A673 (cell line): ENCODE data around the gene CCDC158. TPM values are rescaled to one million over a fixed set of nuclear protein-coding genes. Genes with fewer than 3 reads are reported as not detected.
A peak's percentile ranks its signal among the peaks of the same experiment; 100 is the strongest.

Source experiments
- BruUV-seq: library from RNA; stranded (reverse); fragments of 400-500 nt; replicated peaks from 2 replicates; lab custom pipeline; 2021; lab: Mats Ljungman, UMichigan
- CTCF ChIA-PET: fragments of 300-600 bp; sonication (Branson Sonifier 250); formaldehyde crosslinking; loops from one replicate; lab custom pipeline; 2022; ENCODE audit warnings: antibody characterized with exemption; lab: Charles Lee
- POLR2A ChIA-PET: fragments of 300-600 bp; sonication (Branson Sonifier 250); formaldehyde crosslinking; loops from one replicate; lab custom pipeline; 2022; ENCODE audit warnings: antibody characterized with exemption; ENCODE audit not compliant: low non-redundant PET; lab: Charles Lee
- DNase-seq: peaks from one replicate; pipeline ENCODE4 v3.0.0-alpha.2; 2015; ENCODE audit warnings: low spot score
- H3K27ac ChIP-seq: fragments of 200-600 bp; sonication (generic); 2 replicates; pipeline ENCODE4 v1.5.1; 2016; ENCODE audit warnings: mixed run types, low read depth, mild to moderate bottlenecking, mixed read lengths, antibody characterized with exemption, low read length; ENCODE audit not compliant: poor library complexity, severe bottlenecking
- H3K27me3 ChIP-seq: fragments of 200-600 bp; sonication (generic); replicated peaks from 2 replicates; pipeline ENCODE4 v1.6.1; 2017; ENCODE audit warnings: mixed run types, low read depth, mild to moderate bottlenecking, mixed read lengths, antibody characterized with exemption, low read length; ENCODE audit not compliant: insufficient read depth, poor library complexity
- H3K36me3 ChIP-seq: fragments of 200-600 bp; sonication (generic); 2 replicates; pipeline ENCODE4 v1.6.1; 2016; ENCODE audit warnings: mixed run types, mild to moderate bottlenecking, mixed read lengths, antibody characterized with exemption, low read length; ENCODE audit not compliant: insufficient read depth, poor library complexity, severe bottlenecking
- H3K4me1 ChIP-seq: fragments of 200-600 bp; sonication (generic); 2 replicates; pipeline ENCODE4 v1.6.1; 2017; ENCODE audit warnings: mixed run types, mild to moderate bottlenecking, mixed read lengths, antibody characterized with exemption, low read length; ENCODE audit not compliant: insufficient read depth, poor library complexity, severe bottlenecking
- H3K4me3 ChIP-seq: fragments of 200-600 bp; sonication (generic); 2 replicates; pipeline ENCODE4 v1.5.1; 2016; ENCODE audit warnings: low read depth, mixed run types, mild to moderate bottlenecking, mixed read lengths, low read length; ENCODE audit not compliant: poor library complexity, severe bottlenecking
- H3K9me3 ChIP-seq: fragments of 200-600 bp; sonication (generic); 2 replicates; pipeline ENCODE4 v1.6.1; 2016; ENCODE audit warnings: mixed run types, low read depth, mild to moderate bottlenecking, mixed read lengths, antibody characterized with exemption, low read length; ENCODE audit not compliant: poor library complexity, severe bottlenecking
- CTCF ChIP-seq: fragments of 300-800, 200-600 bp; sonication (generic); conservative IDR thresholded peaks from 2 replicates; pipeline ENCODE4 v1.5.1; 2017; ENCODE audit warnings: low read depth, mild to moderate bottlenecking, antibody characterized with exemption, low read length, moderate library complexity, mixed read lengths
- EZH2 ChIP-seq: fragments of 200-600 bp; sonication (generic); IDR thresholded peaks from 2 replicates; pipeline ENCODE4 v1.6.1; 2017; ENCODE audit warnings: borderline replicate concordance, low read depth, mild to moderate bottlenecking, mixed read lengths, antibody characterized with exemption, low read length; ENCODE audit not compliant: poor library complexity, severe bottlenecking
- intact Hi-C: fragments of 100-400 bp; cut with micrococcal nuclease; formaldehyde crosslinking; loops from one replicate; pipeline ENCODE4 v1.10.0; 2022; ENCODE audit not compliant: unreplicated experiment
- total RNA-seq: library from RNA; stranded (reverse); gene quantifications from 2 replicates; pipeline ENCODE4 v1.2.3, GENCODE V29; 2021

CCDC158 gene
- total RNA-seq, 1 experiment from 2014 or later, result not detected

- TF ChIP-seq CTCF (no peak), EZH2 (no peak)
- Histone ChIP-seq H3K4me1 (peaks cover 8% of the 10 kb centered on the region), H3K4me3 (no peak overlapping the region), H3K27me3 (no peaks in the 10 kb centered on the region), H3K36me3 (no peaks in the 10 kb centered on the region), H3K27ac (no peak overlapping the region), H3K9me3 (peaks cover 6% of the 10 kb centered on the region)
- POLR2A ChIA-PET, result no interaction called here
- intact Hi-C loops, result no loop called here
- DNase-seq, result no peak
- CTCF ChIA-PET, result no interaction called here
- BruUV-seq, result no TSS peak
Measured at GRCh38 chr4:76463568-76463967, 42.6 kb upstream of the CCDC158 start.

- Histone ChIP-seq H3K36me3 (no peaks in the 10 kb centered on the region), H3K27ac (peak overlapping the region; percentile 77), H3K9me3 (peaks cover 6% of the 10 kb centered on the region), H3K4me3 (no peak overlapping the region), H3K27me3 (no peaks in the 10 kb centered on the region), H3K4me1 (peaks cover 15% of the 10 kb centered on the region)
- peak; percentile 71 for DNase-seq
- ChIA-PET POLR2A (interaction anchor here (0.6 kb wide), 1 partner anchor 468 kb away, joined by 4 read pairs; no protein-coding TSS in a partner anchor), CTCF (no interaction called here)
- intact Hi-C loops, result no loop called here
- BruUV-seq, result no TSS peak
- TF ChIP-seq EZH2, result no peak
- no peak for TF ChIP-seq CTCF
Measured at GRCh38 chr4:76459291-76459723, 38.4 kb upstream of the CCDC158 start.

- DNase-seq, result peak; percentile 35
- peaks cover 6% of the 10 kb centered on the region for H3K9me3 ChIP-seq
- H3K27ac ChIP-seq, result peak overlapping the region; percentile 77
- no peaks in the 10 kb centered on the region for H3K36me3 ChIP-seq
- TF ChIP-seq CTCF (no peak), EZH2 (no peak)
- H3K4me3 ChIP-seq, result no peak overlapping the region
- POLR2A ChIA-PET, result interaction anchor here (0.6 kb wide), 2 partner anchors 467 to 528 kb away, joined by 3 to 4 read pairs; no protein-coding TSS in a partner anchor
- CTCF ChIA-PET, result no interaction called here
- peaks cover 15% of the 10 kb centered on the region for H3K4me1 ChIP-seq
- intact Hi-C loops, result no loop called here
- BruUV-seq, result no TSS peak
- H3K27me3 ChIP-seq, result no peaks in the 10 kb centered on the region
Measured at GRCh38 chr4:76458825-76459224, 37.9 kb upstream of the CCDC158 start.
